CD4-positive, alpha-beta T cell (primary cell): ENCODE results near the gene SLC10A1. TPM values are rescaled to one million over a fixed set of nuclear protein-coding genes. Genes with fewer than 3 reads are reported as not detected.

Experiments used
- ATAC-seq: fragments of 200-7000 bp; cut with Tn5 transposase; one replicate; pipeline ENCODE4 v1.10.0; 2022; ENCODE audit warnings: mild to moderate bottlenecking; ENCODE audit not compliant: poor library complexity
- CTCF ChIA-PET: fragments of 350-600 bp; sonication (Branson Sonifier 250); formaldehyde crosslinking; loops from one replicate; lab custom pipeline; 2021; ENCODE audit warnings: antibody characterized with exemption, inconsistent platforms; lab: Charles Lee
- POLR2A ChIA-PET: fragments of 350-600 bp; sonication (Branson Sonifier 250); formaldehyde crosslinking; loops from one replicate; lab custom pipeline; 2021; ENCODE audit warnings: antibody characterized with exemption, inconsistent platforms; lab: Charles Lee
- DNase-seq, 14 experiments: peaks; one replicate each; pipeline ENCODE4 v3.0.0-alpha.2; 2013 to 2020; ENCODE audit warnings: mixed read lengths in 2 of 14
- H3K27ac ChIP-seq, 2 donors: one replicate each; pipeline versions ENCODE4 v1.5.1 to v1.7.0; 2013; ENCODE audit warnings: low read length in 2 of 2, low read depth in 1 of 2, mild to moderate bottlenecking in 1 of 2
- H3K27me3 ChIP-seq, 2 experiments: 1 replicate in 1 of 2; 2 replicates in 1 of 2; pipeline versions ENCODE4 v1.6.1 to v1.7.0; 2013; ENCODE audit warnings: low read length in 2 of 2, control low read depth in 1 of 2, mild to moderate bottlenecking in 1 of 2, moderate library complexity in 1 of 2; ENCODE audit not compliant: insufficient read depth in 2 of 2, control insufficient read depth in 1 of 2
- H3K36me3 ChIP-seq: one replicate; pipeline ENCODE4 v1.6.1; 2013; ENCODE audit warnings: low read length, control low read depth; ENCODE audit not compliant: insufficient read depth
- H3K4me1 ChIP-seq: one replicate; pipeline ENCODE4 v1.6.1; 2013; ENCODE audit warnings: low read length, control low read depth; ENCODE audit not compliant: insufficient read depth
- H3K4me3 ChIP-seq: one replicate; pipeline ENCODE4 v1.5.1; 2013; ENCODE audit warnings: mild to moderate bottlenecking, low read length, moderate library complexity
- H3K9me3 ChIP-seq, 2 experiments: 1 replicate in 1 of 2; 2 replicates in 1 of 2; pipeline versions ENCODE4 v1.6.1 to v1.7.0; 2013; ENCODE audit warnings: low read length in 2 of 2, mild to moderate bottlenecking in 2 of 2, control low read depth in 1 of 2, moderate library complexity in 1 of 2; ENCODE audit not compliant: control insufficient read depth in 1 of 2, insufficient read depth in 1 of 2
- H3K27ac Mint-ChIP-seq: one replicate; pipeline ENCODE4 v1.8.0; 2020; ENCODE audit warnings: mixed read lengths
- H3K27me3 Mint-ChIP-seq: one replicate; pipeline ENCODE4 v1.8.0; 2021; ENCODE audit warnings: mixed read lengths
- H3K36me3 Mint-ChIP-seq: one replicate; pipeline ENCODE4 v1.8.0; 2021; ENCODE audit warnings: low read depth, mixed read lengths
- H3K4me1 Mint-ChIP-seq: one replicate; pipeline ENCODE4 v1.8.0; 2021; ENCODE audit warnings: low read depth, mixed read lengths
- H3K4me3 Mint-ChIP-seq: one replicate; pipeline ENCODE4 v1.8.0; 2020; ENCODE audit warnings: mild to moderate bottlenecking, mixed read lengths
- H3K9me3 Mint-ChIP-seq: one replicate; pipeline ENCODE4 v1.8.0; 2020; ENCODE audit warnings: mixed read lengths
- intact Hi-C, 2 experiments: fragments of 100-400 bp; cut with DNase I in 1 of 2; cut with micrococcal nuclease in 1 of 2; formaldehyde crosslinking; loops; one replicate each; pipeline versions ENCODE4 v1.15.1 to v1.9.0; 2023 to 2025; cut with DNase I, micrococcal nuclease
- total RNA-seq, 174 experiments: library from RNA in 2 of 174; stranded (reverse) in 2 of 174; gene quantifications; one replicate each; pipeline ENCODE4 v1.2.3 and lab custom pipeline; 2021 to 2026
- TF ChIP-seq, protein P1 (sequence below): fragments of 200-600 bp; IDR thresholded peaks from one replicate; pipeline ENCODE4 v1.8.0; 2022; ENCODE audit warnings: antibody characterized with exemption, mild to moderate bottlenecking

SLC10A1 gene
- total RNA-seq, 2 experiments from 2014 or later, result not detected

DNA sequence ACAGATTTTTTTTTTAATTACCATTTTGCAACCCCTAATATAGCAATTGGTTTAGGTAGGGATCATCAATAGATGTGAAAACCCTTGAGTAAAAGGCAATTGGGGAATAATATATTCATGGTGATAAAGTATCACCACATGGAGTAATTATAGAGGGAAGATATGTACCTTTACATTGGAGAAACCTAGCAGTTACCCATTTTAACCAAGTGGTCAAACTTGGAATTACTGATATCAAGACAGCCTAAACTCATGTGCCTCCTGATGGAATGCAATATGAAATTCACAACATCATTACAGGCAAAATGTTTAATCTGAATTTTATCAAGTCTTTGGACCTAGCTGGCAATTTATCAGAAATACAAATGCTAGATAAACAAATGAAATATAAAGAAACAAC lies 6.7 kb upstream of the SLC10A1 start:
- H3K27ac ChIP-seq, result no peak overlapping the region
- H3K9me3 ChIP-seq, result no peaks in the 10 kb centered on the region
- H3K4me3 Mint-ChIP-seq, result no peak overlapping the region
- H3K27me3 Mint-ChIP-seq, result peaks cover 6% of the 10 kb centered on the region
- H3K9me3 Mint-ChIP-seq, result no peaks in the 10 kb centered on the region
- H3K4me1 Mint-ChIP-seq, result no peaks in the 10 kb centered on the region
- TF ChIP-seq, protein P1, sequence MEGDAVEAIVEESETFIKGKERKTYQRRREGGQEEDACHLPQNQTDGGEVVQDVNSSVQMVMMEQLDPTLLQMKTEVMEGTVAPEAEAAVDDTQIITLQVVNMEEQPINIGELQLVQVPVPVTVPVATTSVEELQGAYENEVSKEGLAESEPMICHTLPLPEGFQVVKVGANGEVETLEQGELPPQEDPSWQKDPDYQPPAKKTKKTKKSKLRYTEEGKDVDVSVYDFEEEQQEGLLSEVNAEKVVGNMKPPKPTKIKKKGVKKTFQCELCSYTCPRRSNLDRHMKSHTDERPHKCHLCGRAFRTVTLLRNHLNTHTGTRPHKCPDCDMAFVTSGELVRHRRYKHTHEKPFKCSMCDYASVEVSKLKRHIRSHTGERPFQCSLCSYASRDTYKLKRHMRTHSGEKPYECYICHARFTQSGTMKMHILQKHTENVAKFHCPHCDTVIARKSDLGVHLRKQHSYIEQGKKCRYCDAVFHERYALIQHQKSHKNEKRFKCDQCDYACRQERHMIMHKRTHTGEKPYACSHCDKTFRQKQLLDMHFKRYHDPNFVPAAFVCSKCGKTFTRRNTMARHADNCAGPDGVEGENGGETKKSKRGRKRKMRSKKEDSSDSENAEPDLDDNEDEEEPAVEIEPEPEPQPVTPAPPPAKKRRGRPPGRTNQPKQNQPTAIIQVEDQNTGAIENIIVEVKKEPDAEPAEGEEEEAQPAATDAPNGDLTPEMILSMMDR, result no peak
- H3K36me3 ChIP-seq, result no peaks in the 10 kb centered on the region
- H3K4me3 ChIP-seq, result no peak overlapping the region
- ChIA-PET CTCF (no interaction called here), POLR2A (no interaction called here)
- no peak for DNase-seq
- intact Hi-C loops, result no loop called here
- peaks cover 0 to 3% of the 10 kb centered on the region in 2 experiments for H3K27me3 ChIP-seq
- no peak overlapping the region for H3K27ac Mint-ChIP-seq
- H3K4me1 ChIP-seq, result no peaks in the 10 kb centered on the region
- ATAC-seq, result no peak
- no peaks in the 10 kb centered on the region for H3K36me3 Mint-ChIP-seq

DNA sequence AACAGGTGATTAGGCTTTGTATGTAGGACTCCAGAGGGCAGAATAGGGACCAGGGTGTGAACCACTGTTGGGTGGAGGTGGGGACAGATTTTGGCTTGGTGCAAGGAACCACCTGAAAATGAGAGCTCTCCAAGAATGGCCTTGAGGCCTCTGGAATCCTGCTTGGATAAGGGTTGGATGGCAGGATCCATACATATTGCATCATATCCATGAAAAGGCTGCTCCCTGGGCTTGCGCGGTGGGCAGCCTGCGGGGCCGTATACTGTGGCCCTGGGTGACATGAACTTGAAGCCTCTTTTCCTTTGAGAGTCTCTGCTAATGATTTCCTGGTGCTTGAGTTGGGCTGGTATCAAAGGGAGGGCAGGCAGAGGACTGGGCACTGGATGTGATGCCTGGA lies 1.3 kb upstream of the SLC10A1 start:
- ChIA-PET POLR2A (no interaction called here), CTCF (no interaction called here)
- Mint-ChIP-seq H3K36me3 (no peaks in the 10 kb centered on the region), H3K4me1 (no peaks in the 10 kb centered on the region), H3K27me3 (peaks cover 4% of the 10 kb centered on the region), H3K27ac (no peak overlapping the region), H3K4me3 (no peak overlapping the region), H3K9me3 (no peaks in the 10 kb centered on the region)
- Histone ChIP-seq H3K27me3 (peaks cover 0 to 3% of the 10 kb centered on the region in 2 experiments), H3K27ac (no peak overlapping the region), H3K36me3 (no peaks in the 10 kb centered on the region), H3K4me1 (no peaks in the 10 kb centered on the region), H3K4me3 (no peak overlapping the region), H3K9me3 (peaks cover 0 to 3% of the 10 kb centered on the region in 2 experiments)
- TF ChIP-seq, protein P1, result no peak
- no peak for ATAC-seq
- DNase-seq, result no peak
- intact Hi-C loops, result no loop called here

GRCh38 chr14:69797573-69798338 lies 715 bp upstream of the SLC10A1 start:
- Mint-ChIP-seq H3K36me3 (no peaks in the 10 kb centered on the region), H3K4me3 (no peak overlapping the region), H3K4me1 (no peaks in the 10 kb centered on the region), H3K27ac (no peak overlapping the region), H3K9me3 (no peaks in the 10 kb centered on the region), H3K27me3 (peaks cover 4% of the 10 kb centered on the region)
- peaks cover 0 to 3% of the 10 kb centered on the region in 2 experiments for H3K27me3 ChIP-seq
- H3K27ac ChIP-seq, result no peak overlapping the region
- TF ChIP-seq, protein P1, result no peak
- ChIA-PET CTCF (no interaction called here), POLR2A (no interaction called here)
- DNase-seq (no peak), ATAC-seq (no peak)
- peaks cover 0 to 3% of the 10 kb centered on the region in 2 experiments for H3K9me3 ChIP-seq
- no peaks in the 10 kb centered on the region for H3K4me1 ChIP-seq
- no peak overlapping the region for H3K4me3 ChIP-seq
- intact Hi-C loops, result no loop called here
- no peaks in the 10 kb centered on the region for H3K36me3 ChIP-seq
